ENCODE measurements around the gene AQP7. TPM values are rescaled to one million over a fixed set of nuclear protein-coding genes. Genes with fewer than 3 reads are reported as not detected.

The AQP7 gene
- total RNA-seq, 1 experiment from 2014 or later = not detected

DNA sequence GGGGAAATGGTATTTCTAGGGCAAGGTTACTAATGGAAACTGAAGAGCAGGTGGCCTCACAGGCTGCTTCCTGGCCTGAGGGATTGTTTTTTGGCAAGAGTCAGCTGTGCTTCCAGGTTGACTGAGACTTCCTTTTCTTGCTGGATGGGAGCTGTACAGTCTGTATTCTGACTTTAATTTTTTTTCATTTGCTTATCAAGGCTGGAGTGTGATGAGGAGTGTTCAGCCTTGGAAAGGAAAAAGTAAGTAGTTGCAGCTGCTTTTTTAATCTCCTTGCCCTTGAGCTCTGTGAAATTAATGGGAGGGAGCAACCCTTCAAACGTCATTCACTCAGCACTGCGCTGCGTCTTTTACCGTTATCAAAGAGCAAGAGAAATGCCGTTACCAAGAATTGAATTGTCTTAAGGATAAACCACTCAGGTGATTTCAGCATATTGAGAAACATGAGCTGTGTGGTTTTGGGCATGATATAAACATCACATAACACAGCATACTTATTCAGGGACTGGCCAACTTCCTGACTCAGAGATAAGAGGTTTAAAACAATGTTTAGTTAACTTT lies 47.6 kb downstream of the AQP7 start:
- Mint-ChIP-seq H3K36me3 (ENCODE audit: insufficient read depth, unreplicated experiment) (peaks cover 80% of the 10 kb centered on the region), H3K9me3 (ENCODE audit: unreplicated experiment) (no peaks in the 10 kb centered on the region), H3K4me1 (ENCODE audit: insufficient read depth, unreplicated experiment) (no peaks in the 10 kb centered on the region), H3K27ac (ENCODE audit: low read depth, unreplicated experiment) (no peak overlapping the region), H3K27me3 (ENCODE audit: insufficient read depth, unreplicated experiment) (no peaks in the 10 kb centered on the region), H3K4me3 (ENCODE audit: unreplicated experiment) (no peak overlapping the region)
- no TSS peak for BruUV-seq (replicated peaks)
- ChIA-PET CTCF (interaction anchor here (0.6 to 2.7 kb wide), 3 partner anchors 20 to 270 kb away, joined by 3 to 15 read pairs (median 3); no protein-coding TSS in a partner anchor), POLR2A (no interaction called here)
- TF ChIP-seq, protein P1, sequence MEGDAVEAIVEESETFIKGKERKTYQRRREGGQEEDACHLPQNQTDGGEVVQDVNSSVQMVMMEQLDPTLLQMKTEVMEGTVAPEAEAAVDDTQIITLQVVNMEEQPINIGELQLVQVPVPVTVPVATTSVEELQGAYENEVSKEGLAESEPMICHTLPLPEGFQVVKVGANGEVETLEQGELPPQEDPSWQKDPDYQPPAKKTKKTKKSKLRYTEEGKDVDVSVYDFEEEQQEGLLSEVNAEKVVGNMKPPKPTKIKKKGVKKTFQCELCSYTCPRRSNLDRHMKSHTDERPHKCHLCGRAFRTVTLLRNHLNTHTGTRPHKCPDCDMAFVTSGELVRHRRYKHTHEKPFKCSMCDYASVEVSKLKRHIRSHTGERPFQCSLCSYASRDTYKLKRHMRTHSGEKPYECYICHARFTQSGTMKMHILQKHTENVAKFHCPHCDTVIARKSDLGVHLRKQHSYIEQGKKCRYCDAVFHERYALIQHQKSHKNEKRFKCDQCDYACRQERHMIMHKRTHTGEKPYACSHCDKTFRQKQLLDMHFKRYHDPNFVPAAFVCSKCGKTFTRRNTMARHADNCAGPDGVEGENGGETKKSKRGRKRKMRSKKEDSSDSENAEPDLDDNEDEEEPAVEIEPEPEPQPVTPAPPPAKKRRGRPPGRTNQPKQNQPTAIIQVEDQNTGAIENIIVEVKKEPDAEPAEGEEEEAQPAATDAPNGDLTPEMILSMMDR (IDR thresholded peaks at IDR 0.05; ENCODE audit: unreplicated experiment) = no peak
- no peak for DNase-seq (ENCODE audit: unreplicated experiment)
- intact Hi-C loops (cut with micrococcal nuclease) = loop anchor here (10.0 kb wide), 1 partner anchor 70 kb away; no protein-coding TSS in a partner anchor

DNA sequence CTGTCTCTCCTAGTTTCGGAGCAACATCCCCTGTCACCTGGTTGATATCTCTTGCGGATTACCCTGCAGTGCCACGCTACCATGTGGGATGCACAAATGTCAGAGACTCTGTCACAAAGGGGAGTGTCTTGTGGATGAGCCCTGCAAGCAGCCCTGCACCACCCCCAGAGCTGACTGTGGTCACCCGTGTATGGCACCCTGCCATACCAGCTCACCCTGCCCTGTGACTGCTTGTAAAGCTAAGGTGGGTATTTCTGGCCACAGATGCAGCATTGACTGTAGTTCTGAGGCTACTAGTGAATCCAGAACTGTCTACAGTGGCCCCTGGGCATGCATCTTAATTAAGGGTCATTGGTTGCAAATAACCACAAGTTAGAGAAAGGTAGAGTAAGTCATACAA lies 50.8 kb downstream of the AQP7 start:
- POLR2A ChIA-PET = interaction anchor here (0.6 to 1.6 kb wide), 4 partner anchors 9 to 188 kb away, joined by 3 to 6 read pairs (median 4); no protein-coding TSS in a partner anchor
- intact Hi-C loops (cut with micrococcal nuclease) = loop anchor here (10.0 kb wide), 1 partner anchor 67 kb away; no protein-coding TSS in a partner anchor
- BruUV-seq (replicated peaks) = no TSS peak
- CTCF ChIA-PET = interaction anchor here (1.0 to 1.4 kb wide), 2 partner anchors 22 to 69 kb away, joined by 3 to 5 read pairs; no protein-coding TSS in a partner anchor
- Mint-ChIP-seq H3K4me1 (ENCODE audit: insufficient read depth, unreplicated experiment) (no peaks in the 10 kb centered on the region), H3K36me3 (ENCODE audit: insufficient read depth, unreplicated experiment) (peaks cover 83% of the 10 kb centered on the region), H3K9me3 (ENCODE audit: unreplicated experiment) (no peaks in the 10 kb centered on the region), H3K27me3 (ENCODE audit: insufficient read depth, unreplicated experiment) (no peaks in the 10 kb centered on the region), H3K27ac (ENCODE audit: low read depth, unreplicated experiment) (no peak overlapping the region), H3K4me3 (ENCODE audit: unreplicated experiment) (no peak overlapping the region)
- no peak for DNase-seq (ENCODE audit: unreplicated experiment)
- TF ChIP-seq, protein P1 (IDR thresholded peaks at IDR 0.05; ENCODE audit: unreplicated experiment) = no peak

DNA sequence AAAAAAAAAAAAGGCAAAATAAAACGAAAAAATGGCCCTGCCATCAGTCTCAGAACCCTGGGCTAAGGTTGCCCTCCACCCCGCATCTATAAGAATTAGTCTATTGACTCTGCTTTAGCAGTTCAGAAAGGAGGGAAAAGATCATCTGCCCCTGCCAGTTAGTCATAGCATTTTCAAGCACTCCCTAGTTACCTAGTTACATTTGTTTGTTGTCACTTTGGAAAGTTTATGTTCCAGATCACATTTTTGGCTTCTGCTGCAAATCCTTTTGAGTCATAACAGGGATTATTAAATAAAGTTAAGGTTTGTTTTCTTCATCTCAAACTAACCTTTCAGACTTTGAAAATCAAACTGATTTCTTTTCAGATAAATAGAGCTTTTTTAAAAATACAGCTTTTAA lies 52.1 kb downstream of the AQP7 start:
- Mint-ChIP-seq H3K27ac (ENCODE audit: low read depth, unreplicated experiment) (peak overlapping the region; percentile 54), H3K4me3 (ENCODE audit: unreplicated experiment) (no peak overlapping the region), H3K9me3 (ENCODE audit: unreplicated experiment) (no peaks in the 10 kb centered on the region), H3K36me3 (ENCODE audit: insufficient read depth, unreplicated experiment) (peaks cover 85% of the 10 kb centered on the region), H3K27me3 (ENCODE audit: insufficient read depth, unreplicated experiment) (no peaks in the 10 kb centered on the region), H3K4me1 (ENCODE audit: insufficient read depth, unreplicated experiment) (no peaks in the 10 kb centered on the region)
- no TSS peak for BruUV-seq (replicated peaks)
- CTCF ChIA-PET = interaction anchor here (0.6 to 1.4 kb wide), 3 partner anchors 24 to 124 kb away, joined by 3 to 5 read pairs (median 3); no protein-coding TSS in a partner anchor
- TF ChIP-seq, protein P1 (IDR thresholded peaks at IDR 0.05; ENCODE audit: unreplicated experiment) = no peak
- DNase-seq (ENCODE audit: unreplicated experiment) = peak; percentile 32
- POLR2A ChIA-PET = interaction anchor here (0.6 to 1.6 kb wide), 3 partner anchors 10 to 30 kb away, joined by 3 to 6 read pairs (median 3); no protein-coding TSS in a partner anchor
- intact Hi-C loops (cut with micrococcal nuclease) = loop anchor here (10.0 kb wide), 1 partner anchor 66 kb away; no protein-coding TSS in a partner anchor

DNA sequence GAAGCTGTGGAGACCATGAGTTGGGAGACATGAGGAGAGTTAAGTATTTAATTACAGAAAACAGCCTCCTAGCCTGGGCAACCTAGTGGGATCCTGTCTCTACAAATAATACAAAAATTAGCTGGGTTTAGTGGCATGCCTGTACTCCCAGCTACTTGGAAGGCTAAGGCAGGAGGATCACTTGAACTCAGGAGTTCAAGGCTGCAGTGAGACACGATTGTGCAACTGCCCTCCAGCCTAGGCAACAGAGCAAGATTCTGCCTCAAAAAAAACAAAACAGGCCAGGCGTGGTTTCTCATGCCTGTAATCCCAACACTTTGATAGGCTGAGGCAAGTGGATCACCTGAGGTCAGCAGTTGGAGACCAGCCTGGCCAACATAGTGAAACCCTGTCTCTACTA lies 52.6 kb downstream of the AQP7 start:
- Mint-ChIP-seq H3K36me3 (ENCODE audit: insufficient read depth, unreplicated experiment) (peaks cover 85% of the 10 kb centered on the region), H3K9me3 (ENCODE audit: unreplicated experiment) (no peaks in the 10 kb centered on the region), H3K4me3 (ENCODE audit: unreplicated experiment) (no peak overlapping the region), H3K27me3 (ENCODE audit: insufficient read depth, unreplicated experiment) (no peaks in the 10 kb centered on the region), H3K4me1 (ENCODE audit: insufficient read depth, unreplicated experiment) (no peaks in the 10 kb centered on the region), H3K27ac (ENCODE audit: low read depth, unreplicated experiment) (peak overlapping the region; percentile 54)
- ChIA-PET POLR2A (interaction anchor here (0.6 kb wide), 2 partner anchors 27 to 86 kb away, joined by 3 read pairs; no protein-coding TSS in a partner anchor), CTCF (interaction anchor here (0.7 to 1.1 kb wide), 3 partner anchors 57 to 274 kb away, joined by 3 to 5 read pairs (median 3); no protein-coding TSS in a partner anchor)
- intact Hi-C loops (cut with micrococcal nuclease) = loop anchor here (10.0 kb wide), 1 partner anchor 65 kb away; no protein-coding TSS in a partner anchor
- BruUV-seq (replicated peaks) = no TSS peak
- TF ChIP-seq, protein P1 (IDR thresholded peaks at IDR 0.05; ENCODE audit: unreplicated experiment) = no peak
- DNase-seq (ENCODE audit: unreplicated experiment) = no peak

Data from MCF 10A (cell line).